NOMO-1 treated with dmso at 0.1 percent for 144 hours (cell line): ENCODE measurements around the gene EGFL6.
"Not testable (repeated sequence)": the region's sequence is repeated elsewhere in the genome, so short reads cannot be mapped to it uniquely, and the experiment has no call there.

ENCODE experiments used
- DNase-seq: peaks from one replicate; lab custom pipeline; 2025; ENCODE audit not compliant: unreplicated experiment; lab: John Stamatoyannopoulos, UW

EGFL6 gene

DNA sequence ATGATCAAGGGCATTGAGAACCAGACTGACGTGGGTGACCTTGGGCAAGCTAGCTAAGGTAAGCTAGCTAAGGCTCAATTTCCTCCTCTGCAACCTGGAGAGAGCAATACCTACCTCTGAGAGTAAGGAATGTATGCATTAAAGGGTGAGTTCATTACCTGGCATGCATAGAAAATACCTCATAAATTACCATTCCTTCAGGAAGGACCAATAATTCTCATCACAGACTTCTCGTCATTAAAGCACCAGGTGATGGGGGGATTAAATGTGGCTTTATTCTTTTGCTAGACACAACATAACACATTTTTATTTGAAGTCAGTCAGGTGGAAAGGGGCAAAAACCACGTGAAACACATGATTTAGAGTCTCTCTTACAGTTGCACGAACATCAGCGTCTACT, 21.5 kb downstream of the EGFL6 start:
- DNase-seq = no peak

- DNase-seq = no peak
Measured at GRCh38 chrX:13597874-13598273, 28.5 kb downstream of the EGFL6 start.

DNA sequence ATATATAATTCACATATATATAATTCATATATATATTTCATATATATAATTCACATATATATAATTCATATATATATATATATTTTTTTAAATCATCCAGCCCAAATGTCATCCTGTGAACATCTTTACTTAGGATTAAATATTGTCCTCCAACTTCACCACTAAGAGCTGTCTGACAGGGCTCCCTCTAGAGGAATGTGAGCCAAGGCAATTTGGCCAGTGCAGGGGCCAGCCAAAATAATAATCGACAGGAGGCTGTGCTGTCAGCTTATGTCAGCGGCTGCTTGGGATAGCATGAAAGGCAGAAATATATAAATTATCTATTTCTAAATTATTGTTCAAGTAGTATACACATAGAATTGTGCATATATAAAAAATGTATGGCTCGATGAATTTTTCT, 29.5 kb downstream of the EGFL6 start:
- DNase-seq = no peak

DNA sequence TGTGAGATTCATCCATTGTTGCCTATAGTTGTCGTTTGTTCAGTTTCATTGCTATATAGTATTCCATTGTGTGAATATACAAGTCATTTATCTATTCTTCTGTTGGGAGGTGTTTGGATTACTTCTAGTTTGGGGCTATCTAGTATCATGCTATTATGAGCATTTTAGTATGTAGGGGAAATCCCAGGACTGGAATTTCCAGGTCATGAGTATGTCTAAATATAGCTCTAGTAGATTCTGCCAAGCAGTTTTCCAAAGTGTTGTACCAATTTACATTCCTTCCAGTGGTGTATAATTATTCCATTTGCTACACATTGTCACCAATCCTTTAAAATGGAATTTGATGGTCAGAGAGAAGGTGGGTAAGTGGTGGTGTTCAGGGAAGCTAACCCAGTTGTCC, 30.1 kb downstream of the EGFL6 start:
- DNase-seq = no peak

GRCh38 chrX:13605611-13606010, 36.2 kb downstream of the EGFL6 start:
- DNase-seq = no peak

GRCh38 chrX:13607331-13607995, 38.1 kb downstream of the EGFL6 start:
- DNase-seq = no peak

GRCh38 chrX:13607996-13608365, 38.6 kb downstream of the EGFL6 start:
- no peak for DNase-seq

- no peak for DNase-seq
Measured at GRCh38 chrX:13614154-13614553, 44.8 kb downstream of the EGFL6 start.

DNA sequence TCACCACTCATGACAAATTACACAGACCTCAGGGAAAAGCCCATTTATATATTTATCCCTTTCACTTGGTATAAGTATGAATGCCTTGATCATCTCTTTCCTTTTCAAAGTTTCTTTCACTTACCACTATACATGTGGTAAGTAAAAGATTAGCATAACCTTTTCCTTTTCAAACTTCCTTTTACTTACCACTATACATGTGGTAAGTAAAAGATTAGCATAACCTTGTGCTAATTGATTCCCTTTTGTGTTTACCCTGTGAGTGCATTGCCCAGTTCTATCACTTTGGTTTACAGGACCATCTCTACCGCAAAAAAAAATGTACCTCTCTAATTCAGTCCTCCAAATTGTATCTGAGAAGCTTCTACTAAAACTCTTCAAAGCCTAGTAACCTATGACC, 50.8 kb downstream of the EGFL6 start:
- no peak for DNase-seq

GRCh38 chrX:13622401-13622964, 53.1 kb downstream of the EGFL6 start:
- DNase-seq = no peak

- DNase-seq = no peak
Measured at GRCh38 chrX:13627306-13627705, 57.9 kb downstream of the EGFL6 start.

GRCh38 chrX:13637224-13637623, 67.8 kb downstream of the EGFL6 start:
- not testable (repeated sequence) for DNase-seq

- DNase-seq = no peak
Measured at GRCh38 chrX:13638021-13638420, 68.6 kb downstream of the EGFL6 start.

DNA sequence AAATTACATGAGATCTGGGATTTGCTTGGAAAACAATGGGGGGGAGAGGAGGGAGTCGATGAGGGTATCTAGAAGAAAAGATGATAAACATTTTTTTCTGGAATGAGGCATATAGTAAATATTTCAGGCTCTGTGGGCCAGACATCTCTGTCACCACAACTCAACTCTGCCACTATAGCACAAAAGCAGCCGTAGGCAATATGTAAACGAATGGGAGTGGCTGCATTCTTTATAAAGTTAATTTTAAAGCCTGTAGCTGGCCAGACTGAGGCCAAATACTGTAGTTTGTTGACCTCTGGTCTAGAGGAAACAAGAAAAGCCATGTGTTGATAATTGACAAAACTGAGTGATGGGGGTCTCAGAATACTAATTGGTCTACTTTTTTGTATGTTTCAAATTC, 69.4 kb downstream of the EGFL6 start:
- DNase-seq = no peak

DNA sequence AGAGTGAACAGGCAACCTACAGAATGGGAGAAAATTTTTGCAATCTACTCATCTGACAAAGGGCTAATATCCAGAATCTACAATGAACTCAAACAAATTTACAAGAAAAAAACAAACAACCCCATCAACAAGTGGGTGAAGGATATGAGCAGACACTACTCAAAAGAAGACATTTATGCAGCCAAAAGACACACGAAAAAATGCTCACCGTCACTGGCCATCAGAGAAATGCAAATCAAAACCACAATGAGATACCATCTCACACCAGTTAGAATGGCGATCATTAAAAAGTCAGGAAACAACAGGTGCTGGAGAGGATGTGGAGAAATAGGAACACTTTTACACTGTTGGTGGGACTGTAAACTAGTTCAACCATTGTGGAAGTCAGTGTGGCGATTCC, 72.3 kb downstream of the EGFL6 start:
- DNase-seq = not testable (repeated sequence)

DNA sequence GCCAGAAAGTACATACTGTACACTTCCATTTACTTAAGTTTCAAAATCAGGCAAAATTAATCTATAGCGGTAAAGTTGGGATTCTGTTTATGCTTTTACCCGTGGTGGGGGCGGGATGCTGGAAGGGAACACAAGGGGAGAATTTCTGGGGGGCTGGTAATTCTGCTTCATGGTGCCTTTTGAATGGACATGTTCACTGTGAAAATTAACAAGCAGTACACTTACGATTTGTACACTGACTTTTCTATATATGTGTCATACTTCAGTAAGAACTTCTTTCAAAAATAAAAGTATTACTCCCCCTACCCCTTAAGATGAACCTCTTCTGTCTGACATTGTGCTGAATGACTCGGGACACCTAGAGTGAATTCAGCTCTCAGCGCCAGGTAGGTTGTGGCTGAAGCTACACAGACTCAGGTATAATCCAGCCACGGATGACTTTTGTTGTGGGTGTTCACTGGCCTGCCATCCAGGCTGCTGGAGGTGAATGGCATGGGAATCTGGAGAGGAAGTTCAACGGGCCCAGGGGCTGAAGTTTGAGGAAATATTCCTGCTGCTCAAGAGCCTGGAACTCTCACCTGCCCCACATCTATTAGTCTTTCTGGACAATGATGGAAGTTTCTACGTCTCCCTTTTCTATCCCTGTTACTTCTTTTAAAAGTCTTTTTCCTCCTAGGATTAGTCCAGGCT, 76.2 kb downstream of the EGFL6 start:
- DNase-seq = no peak

DNA sequence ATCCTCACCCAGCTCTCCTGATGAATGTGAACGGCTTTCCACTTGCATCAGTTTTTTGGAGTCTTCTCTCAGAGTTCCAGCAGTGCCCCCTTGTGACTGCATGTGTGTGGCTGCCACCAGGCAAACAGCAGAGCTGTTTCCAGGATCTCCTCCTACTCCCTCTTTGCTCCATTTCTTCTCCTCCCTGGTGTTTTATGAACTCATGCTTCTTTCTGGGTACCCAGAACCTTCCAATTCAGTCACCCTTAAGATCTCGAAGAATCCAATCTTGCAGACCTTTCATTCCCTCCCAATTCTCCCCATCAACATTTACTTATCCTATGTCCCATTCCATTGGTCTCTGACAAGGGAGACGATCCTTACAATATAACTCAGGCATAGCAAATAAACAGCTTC, 76.8 kb downstream of the EGFL6 start:
- no peak for DNase-seq

- DNase-seq = peak; percentile 65
Measured at GRCh38 chrX:13647709-13648212, 78.4 kb downstream of the EGFL6 start.

GRCh38 chrX:13648336-13648735, 78.9 kb downstream of the EGFL6 start:
- DNase-seq = not testable (repeated sequence)

GRCh38 chrX:13649838-13650237, 80.4 kb downstream of the EGFL6 start:
- no peak for DNase-seq

- no peak for DNase-seq
Measured at GRCh38 chrX:13650318-13650717, 80.9 kb downstream of the EGFL6 start.

GRCh38 chrX:13651150-13651549, 81.7 kb downstream of the EGFL6 start:
- DNase-seq = no peak
